HCT116 (cell line): Measurements from ENCODE around the gene PATZ1. TPM values are rescaled to one million over a fixed set of nuclear protein-coding genes. Genes with fewer than 3 reads are reported as not detected.

ENCODE experiments used
- ATAC-seq: fragments of 200-7000 bp; cut with Tn5 transposase; 2 replicates; pipeline ENCODE4 v1.9.1; 2020; ENCODE audit warnings: mild to moderate bottlenecking, moderate library complexity
- BruUV-seq: library from RNA; stranded (reverse); fragments of 400-500 nt; replicated peaks from 2 replicates; lab custom pipeline; 2021; lab: Mats Ljungman, UMichigan
- CTCF ChIA-PET: fragments of 300-600 bp; sonication (Branson Sonifier 250); formaldehyde crosslinking; loops from one replicate; lab custom pipeline; 2021; ENCODE audit warnings: antibody characterized with exemption; lab: Charles Lee
- POLR2A ChIA-PET: fragments of 300-600, 350-600 bp; sonication (Branson Sonifier 250); formaldehyde crosslinking; loops from one replicate; lab custom pipeline; 2021; ENCODE audit warnings: antibody characterized with exemption; lab: Charles Lee
- RAD21 ChIA-PET, 2 experiments: fragments of 300-600 bp; sonication (Branson Sonifier 250); formaldehyde crosslinking; loops; one replicate each; lab custom pipeline; 2023; ENCODE audit warnings: low total read pairs in 2 of 2; ENCODE audit not compliant: uncharacterized antibody in 2 of 2, unreplicated experiment in 2 of 2, low non-redundant PET in 1 of 2; lab: Charles Lee
- DNase-seq: peaks from one replicate; pipeline ENCODE4 v3.0.0-alpha.2; 2010; ENCODE audit warnings: low read depth, low spot score
- H2AFZ ChIP-seq: fragments of 200-600 bp; shearing (Covaris generic), sonication (generic); 2 replicates; pipeline ENCODE4 v1.6.1; 2017; ENCODE audit warnings: low read depth, mixed run types, mixed read lengths, antibody characterized with exemption, low read length; ENCODE audit not compliant: poor library complexity, severe bottlenecking
- H3K27ac ChIP-seq: 2 replicates; pipeline ENCODE4 v1.5.1; 2012; ENCODE audit warnings: low read depth, low read length
- H3K27me3 ChIP-seq: fragments of 200-600 bp; sonication (generic); 2 replicates; pipeline ENCODE4 v1.6.1; 2016; ENCODE audit warnings: mixed run types, low read length, mixed read lengths; ENCODE audit not compliant: insufficient read depth
- H3K36me3 ChIP-seq, 2 experiments: fragments of 200-500 bp in 1 of 2; fragments of 200-600 bp in 1 of 2; sonication (Bioruptor generic) in 1 of 2; sonication (generic) in 1 of 2; 2 replicates each; pipeline versions ENCODE4 v1.5.1 to v1.6.1; 2014 to 2016; ENCODE audit warnings: low read length in 2 of 2, inconsistent platforms in 1 of 2, mixed read lengths in 1 of 2, mixed run types in 1 of 2; ENCODE audit not compliant: insufficient read depth in 2 of 2, control insufficient read depth in 1 of 2
- H3K4me1 ChIP-seq, 2 experiments: fragments of 200-600 bp in 1 of 2; sonication (generic) in 1 of 2; 2 replicates each; pipeline versions ENCODE4 v1.5.1 to v1.6.1; 2012 to 2017; ENCODE audit warnings: low read length in 2 of 2, inconsistent platforms in 1 of 2, mild to moderate bottlenecking in 1 of 2, mixed read lengths in 1 of 2, mixed run types in 1 of 2, moderate library complexity in 1 of 2; ENCODE audit not compliant: insufficient read depth in 2 of 2, control insufficient read depth in 1 of 2
- H3K4me2 ChIP-seq: fragments of 200-600 bp; sonication (generic); 2 replicates; pipeline ENCODE4 v1.6.1; 2017; ENCODE audit warnings: mixed run types, low read length, mixed read lengths
- H3K4me3 ChIP-seq, 2 experiments: fragments of 200-600 bp in 1 of 2; sonication (generic) in 1 of 2; replicated peaks in 1 of 2; 2 replicates each; pipeline ENCODE4 v1.5.1; 2011 to 2016; ENCODE audit warnings: low read length in 2 of 2, control low read depth in 1 of 2, low read depth in 1 of 2, mild to moderate bottlenecking in 1 of 2, mixed read lengths in 1 of 2, mixed run types in 1 of 2
- H3K79me2 ChIP-seq: fragments of 200-600 bp; sonication (generic); 2 replicates; pipeline ENCODE4 v1.6.1; 2017; ENCODE audit warnings: mild to moderate bottlenecking, mixed run types, low read length, moderate library complexity, mixed read lengths; ENCODE audit not compliant: insufficient read depth
- H3K9ac ChIP-seq: fragments of 200-600 bp; sonication (generic); 2 replicates; pipeline ENCODE4 v1.6.1; 2016; ENCODE audit warnings: low read length, mixed read lengths
- H3K9me2 ChIP-seq: fragments of 200-600 bp; sonication (generic), shearing (Covaris generic); 2 replicates; pipeline ENCODE4 v1.6.1; 2017; ENCODE audit warnings: mixed run types, mild to moderate bottlenecking, moderate library complexity; ENCODE audit not compliant: insufficient read depth
- H3K9me3 ChIP-seq, 2 experiments: fragments of 200-500 bp in 1 of 2; fragments of 200-600 bp in 1 of 2; sonication (Bioruptor generic) in 1 of 2; sonication (generic) in 1 of 2; 2 replicates each; pipeline ENCODE4 v1.6.1; 2014 to 2017; ENCODE audit warnings: low read length in 2 of 2, mixed read lengths in 2 of 2, inconsistent platforms in 1 of 2, low read depth in 1 of 2, mild to moderate bottlenecking in 1 of 2, mixed run types in 1 of 2, moderate library complexity in 1 of 2; ENCODE audit not compliant: control insufficient read depth in 1 of 2, insufficient read depth in 1 of 2
- H4K20me1 ChIP-seq: fragments of 200-600 bp; sonication (generic), shearing (Covaris generic); 2 replicates; pipeline ENCODE4 v1.6.1; 2017; ENCODE audit warnings: mixed run types, mild to moderate bottlenecking, moderate library complexity; ENCODE audit not compliant: insufficient read depth
- CEBPB ChIP-seq: IDR thresholded peaks from 2 replicates; pipeline ENCODE4 v1.6.1; 2012; ENCODE audit warnings: low read depth
- CTCF ChIP-seq, 3 experiments: fragments of 200-600 bp in 1 of 3; sonication (generic) in 1 of 3; IDR thresholded peaks in 2 of 3; conservative IDR thresholded peaks in 1 of 3; 2 replicates each; pipeline ENCODE4 v1.5.1; 2012 to 2017; ENCODE audit warnings: low read depth in 2 of 3, low read length in 2 of 3, antibody characterized with exemption in 1 of 3, borderline replicate concordance in 1 of 3, control low read depth in 1 of 3, mild to moderate bottlenecking in 1 of 3, mixed read lengths in 1 of 3, mixed run types in 1 of 3, moderate library complexity in 1 of 3; ENCODE audit not compliant: insufficient read depth in 1 of 3
- EGR1 ChIP-seq: IDR thresholded peaks from 2 replicates; pipeline ENCODE4 v1.6.1; 2012; ENCODE audit warnings: low read depth
- FOSL1 ChIP-seq: IDR thresholded peaks from 2 replicates; pipeline ENCODE4 v1.6.1; 2012; ENCODE audit warnings: low read depth
- JUND ChIP-seq: IDR thresholded peaks from 2 replicates; pipeline ENCODE4 v1.6.1; 2012
- MAX ChIP-seq: IDR thresholded peaks from 2 replicates; pipeline ENCODE4 v1.6.1; 2012
- POLR2A ChIP-seq: IDR thresholded peaks from 2 replicates; pipeline ENCODE4 v1.7.0; 2011; ENCODE audit warnings: borderline replicate concordance; ENCODE audit not compliant: insufficient read depth, insufficient read length; ENCODE audit errors: extremely low read depth
- POLR2AphosphoS5 ChIP-seq: IDR thresholded peaks from 2 replicates; pipeline ENCODE4 v1.6.1; 2011; ENCODE audit warnings: mild to moderate bottlenecking, low read depth, low read length, moderate library complexity
- RAD21 ChIP-seq: IDR thresholded peaks from 2 replicates; pipeline ENCODE4 v1.6.1; 2012; ENCODE audit warnings: low read depth, mild to moderate bottlenecking
- SIN3A ChIP-seq: IDR thresholded peaks from 2 replicates; pipeline ENCODE4 v1.6.1; 2012; ENCODE audit warnings: low read depth
- SP1 ChIP-seq: IDR thresholded peaks from 2 replicates; pipeline ENCODE4 v1.6.1; 2012; ENCODE audit warnings: low read depth
- SRF ChIP-seq: IDR thresholded peaks from 2 replicates; pipeline ENCODE4 v1.6.1; 2012; ENCODE audit warnings: low read depth
- TCF7L2 ChIP-seq: IDR thresholded peaks from 2 replicates; pipeline ENCODE4 v1.7.0; 2011; ENCODE audit warnings: borderline replicate concordance, inconsistent platforms; ENCODE audit not compliant: insufficient read depth, insufficient read length; ENCODE audit errors: extremely low read depth
- YY1 ChIP-seq: IDR thresholded peaks from 2 replicates; pipeline ENCODE4 v1.6.1; 2011; ENCODE audit warnings: low read length, low read depth, moderate library complexity, mild to moderate bottlenecking; ENCODE audit not compliant: insufficient replicate concordance; ENCODE audit errors: extremely low read depth
- ZFX ChIP-seq: fragments of 450-650 bp; IDR thresholded peaks from 2 replicates; pipeline ENCODE4 v1.6.1; 2017
- ZNF274 ChIP-seq: fragments of 200-500 bp; sonication (Bioruptor generic); IDR thresholded peaks from 2 replicates; pipeline ENCODE4 v1.6.1; 2014; ENCODE audit warnings: mild to moderate bottlenecking, low read depth, low read length, inconsistent platforms
- intact Hi-C: fragments of 100-400 bp; cut with micrococcal nuclease; formaldehyde crosslinking; loops from 2 replicates; pipeline ENCODE4 v1.10.0; 2022
- total RNA-seq: library from RNA; stranded (reverse); gene quantifications from one replicate; pipeline ENCODE4 v1.2.1, GENCODE V29; 2021; ENCODE audit not compliant: unreplicated experiment
- TF ChIP-seq, protein P1 (sequence below): IDR thresholded peaks from 2 replicates; pipeline ENCODE4 v1.6.1; 2012
- TF ChIP-seq, protein P2 (sequence below): IDR thresholded peaks from 2 replicates; pipeline ENCODE4 v1.6.1; 2011; ENCODE audit warnings: mild to moderate bottlenecking, low read length, moderate library complexity; ENCODE audit not compliant: insufficient replicate concordance; ENCODE audit errors: extremely low read depth

Gene PATZ1
- total RNA-seq, 1 experiment from 2014 or later: 30.6 TPM

DNA sequence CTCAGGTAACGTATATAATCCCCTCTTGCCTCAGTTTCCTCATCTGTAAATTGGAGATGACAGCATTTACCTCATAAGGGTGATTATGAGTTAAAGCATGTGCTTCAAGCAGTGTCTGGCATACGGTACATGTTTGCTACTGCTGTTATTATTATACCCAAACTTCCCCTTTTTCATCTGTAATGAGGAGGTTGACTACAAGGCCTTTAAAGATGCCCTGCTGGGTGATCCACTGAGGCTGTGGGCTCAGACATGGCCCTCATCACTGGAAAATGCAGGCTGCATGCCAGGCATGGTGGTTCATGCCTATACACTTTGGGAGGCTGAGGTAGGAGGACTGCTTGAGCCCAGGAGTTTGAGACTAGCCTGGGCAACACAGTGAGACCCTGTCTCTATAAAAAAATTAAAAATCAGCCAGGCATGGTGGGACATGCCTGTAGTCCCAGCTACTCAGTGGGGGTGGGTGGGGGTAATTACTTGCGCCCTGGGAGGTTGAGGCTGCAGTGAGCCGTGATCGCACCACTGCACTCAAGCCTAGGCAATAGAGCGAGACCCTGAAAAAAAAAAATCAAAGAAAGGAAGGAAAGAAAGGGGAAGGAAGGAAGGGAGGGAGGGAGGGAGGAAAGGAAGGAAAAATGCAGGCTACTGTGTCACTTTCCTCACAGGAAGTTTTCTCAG is 58.2 kb downstream of the PATZ1 start (continued):
- TF ChIP-seq POLR2AphosphoS5: no peak
- no peak for TF ChIP-seq POLR2A
- no peak for TF ChIP-seq RAD21
- TF ChIP-seq MAX: no peak
- TF ChIP-seq TCF7L2: no peak
- TF ChIP-seq CTCF (IDR thresholded peaks at IDR 0.05 in 2 of 3, conservative IDR thresholded peaks at IDR 0.05 in 1 of 3; ENCODE audit: borderline replicate concordance in 1 of 3, insufficient read depth in 1 of 3, low read depth in 2 of 3, low read length in 2 of 3): no peak

DNA sequence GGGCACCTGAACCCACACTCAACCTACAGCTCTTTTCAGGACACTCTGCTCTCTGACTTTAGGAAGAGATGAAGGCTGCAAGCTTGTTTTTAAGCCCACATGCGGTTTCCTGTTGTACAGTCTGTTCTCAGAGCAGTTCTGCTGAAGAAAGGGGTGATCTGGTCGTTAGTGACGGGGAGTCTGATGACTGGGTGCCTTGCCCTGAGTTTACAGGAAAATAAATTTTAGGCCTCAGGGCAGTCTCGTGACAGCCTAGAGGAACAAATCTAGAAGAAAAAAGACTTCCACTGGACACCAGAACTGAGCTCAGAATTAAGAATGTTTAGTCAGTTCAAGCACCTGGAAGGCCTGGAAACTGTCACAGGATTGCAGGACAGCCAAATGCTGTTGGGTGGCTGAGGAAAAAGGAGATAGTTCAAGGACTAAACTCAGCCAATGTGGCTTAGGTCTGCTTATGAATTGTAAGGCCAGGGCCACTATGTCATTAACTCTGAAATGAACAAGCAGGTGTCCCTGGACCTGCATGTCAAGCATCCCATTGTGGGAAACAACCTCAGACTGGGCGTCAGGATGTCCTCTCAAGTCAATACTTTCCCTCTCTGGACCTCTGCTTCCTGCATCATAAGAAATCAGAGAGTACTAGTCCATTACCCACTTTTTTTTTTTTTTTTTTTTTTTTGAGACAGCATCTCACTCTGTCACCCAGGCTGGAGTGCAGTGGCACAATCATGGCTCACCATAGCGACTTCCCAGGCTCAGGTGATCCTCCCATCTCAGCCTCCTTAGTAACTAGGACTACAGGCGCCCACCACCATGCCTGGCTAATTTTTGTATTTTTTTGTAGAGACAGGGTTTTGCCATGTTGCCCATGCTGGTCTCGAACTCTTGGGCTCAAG is 59.5 kb downstream of the PATZ1 start:
- BruUV-seq: no TSS peak
- Histone ChIP-seq H3K27ac (no peak overlapping the region), H3K9ac (no peak overlapping the region), H3K9me3 (no peaks in the 10 kb centered on the region), H4K20me1 (no peaks in the 10 kb centered on the region), H3K4me1 (peaks cover 10 to 15% of the 10 kb centered on the region in 2 experiments), H3K36me3 (no peaks in the 10 kb centered on the region), H3K79me2 (no peaks in the 10 kb centered on the region), H3K27me3 (no peaks in the 10 kb centered on the region), H2AFZ (no peak overlapping the region), H3K4me2 (no peak overlapping the region), H3K9me2 (no peaks in the 10 kb centered on the region), H3K4me3 (no peak overlapping the region)
- no peak for DNase-seq
- CTCF ChIA-PET: no interaction called here
- POLR2A ChIA-PET: no interaction called here
- RAD21 ChIA-PET: no interaction called here
- intact Hi-C loops: no loop called here
- no peak for ATAC-seq
- TF ChIP-seq CEBPB (no peak), ZFX (no peak), FOSL1 (no peak), MAX (no peak), RAD21 (no peak), SIN3A (no peak), YY1 (no peak), POLR2A (no peak), SP1 (no peak), EGR1 (no peak), SRF (no peak), ZNF274 (no peak), POLR2AphosphoS5 (no peak), JUND (no peak)
- TF ChIP-seq, protein P1, sequence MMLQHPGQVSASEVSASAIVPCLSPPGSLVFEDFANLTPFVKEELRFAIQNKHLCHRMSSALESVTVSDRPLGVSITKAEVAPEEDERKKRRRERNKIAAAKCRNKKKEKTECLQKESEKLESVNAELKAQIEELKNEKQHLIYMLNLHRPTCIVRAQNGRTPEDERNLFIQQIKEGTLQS: no peak
- TF ChIP-seq, protein P2, sequence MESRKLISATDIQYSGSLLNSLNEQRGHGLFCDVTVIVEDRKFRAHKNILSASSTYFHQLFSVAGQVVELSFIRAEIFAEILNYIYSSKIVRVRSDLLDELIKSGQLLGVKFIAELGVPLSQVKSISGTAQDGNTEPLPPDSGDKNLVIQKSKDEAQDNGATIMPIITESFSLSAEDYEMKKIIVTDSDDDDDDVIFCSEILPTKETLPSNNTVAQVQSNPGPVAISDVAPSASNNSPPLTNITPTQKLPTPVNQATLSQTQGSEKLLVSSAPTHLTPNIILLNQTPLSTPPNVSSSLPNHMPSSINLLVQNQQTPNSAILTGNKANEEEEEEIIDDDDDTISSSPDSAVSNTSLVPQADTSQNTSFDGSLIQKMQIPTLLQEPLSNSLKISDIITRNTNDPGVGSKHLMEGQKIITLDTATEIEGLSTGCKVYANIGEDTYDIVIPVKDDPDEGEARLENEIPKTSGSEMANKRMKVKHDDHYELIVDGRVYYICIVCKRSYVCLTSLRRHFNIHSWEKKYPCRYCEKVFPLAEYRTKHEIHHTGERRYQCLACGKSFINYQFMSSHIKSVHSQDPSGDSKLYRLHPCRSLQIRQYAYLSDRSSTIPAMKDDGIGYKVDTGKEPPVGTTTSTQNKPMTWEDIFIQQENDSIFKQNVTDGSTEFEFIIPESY: no peak
